HEK293T (cell line): ENCODE data around the gene NRG3.

Experiments used
- ELF4 ChIP-seq: fragments of 450-650 bp; IDR thresholded peaks from 2 replicates; pipeline ENCODE4 v1.6.1; 2017; ENCODE audit warnings: antibody characterized with exemption
- FOXA1 ChIP-seq: fragments of 450-650 bp; IDR thresholded peaks from 2 replicates; pipeline ENCODE4 v1.6.1; 2016; ENCODE audit warnings: mild to moderate bottlenecking
- FOXK2 ChIP-seq: fragments of 450-650 bp; IDR thresholded peaks from 2 replicates; pipeline ENCODE4 v1.6.1; 2016; ENCODE audit warnings: mild to moderate bottlenecking
- TF ChIP-seq, protein P1 (sequence below): fragments of 450-650 bp; IDR thresholded peaks from 2 replicates; pipeline ENCODE4 v1.6.1; 2016

DNA sequence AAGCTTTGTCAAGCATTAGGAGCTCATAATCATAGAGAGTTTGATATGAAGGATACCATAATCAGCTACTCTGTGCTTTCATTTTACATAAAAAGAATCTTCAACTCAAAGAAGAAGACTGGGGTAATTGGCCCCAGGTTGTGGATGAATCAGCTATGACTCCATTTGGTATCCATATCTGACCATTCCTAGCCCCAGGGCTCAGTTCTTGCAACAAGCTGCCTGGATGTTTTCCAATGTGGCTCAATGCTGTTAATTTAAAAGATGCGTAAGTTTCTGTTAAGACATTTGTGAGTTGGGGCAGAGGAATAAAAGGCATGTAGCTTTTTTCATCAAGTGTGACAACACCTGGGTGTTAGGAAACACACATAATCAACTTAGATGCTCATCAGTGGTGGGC, 951.1 kb downstream of the NRG3 start:
- no peak for TF ChIP-seq FOXK2
- TF ChIP-seq, protein P1, sequence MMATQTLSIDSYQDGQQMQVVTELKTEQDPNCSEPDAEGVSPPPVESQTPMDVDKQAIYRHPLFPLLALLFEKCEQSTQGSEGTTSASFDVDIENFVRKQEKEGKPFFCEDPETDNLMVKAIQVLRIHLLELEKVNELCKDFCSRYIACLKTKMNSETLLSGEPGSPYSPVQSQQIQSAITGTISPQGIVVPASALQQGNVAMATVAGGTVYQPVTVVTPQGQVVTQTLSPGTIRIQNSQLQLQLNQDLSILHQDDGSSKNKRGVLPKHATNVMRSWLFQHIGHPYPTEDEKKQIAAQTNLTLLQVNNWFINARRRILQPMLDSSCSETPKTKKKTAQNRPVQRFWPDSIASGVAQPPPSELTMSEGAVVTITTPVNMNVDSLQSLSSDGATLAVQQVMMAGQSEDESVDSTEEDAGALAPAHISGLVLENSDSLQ = no peak
- no peak for TF ChIP-seq ELF4
- TF ChIP-seq FOXA1 = no peak
